Measurements from ENCODE around the gene TTLL8.

The TTLL8 gene

DNA sequence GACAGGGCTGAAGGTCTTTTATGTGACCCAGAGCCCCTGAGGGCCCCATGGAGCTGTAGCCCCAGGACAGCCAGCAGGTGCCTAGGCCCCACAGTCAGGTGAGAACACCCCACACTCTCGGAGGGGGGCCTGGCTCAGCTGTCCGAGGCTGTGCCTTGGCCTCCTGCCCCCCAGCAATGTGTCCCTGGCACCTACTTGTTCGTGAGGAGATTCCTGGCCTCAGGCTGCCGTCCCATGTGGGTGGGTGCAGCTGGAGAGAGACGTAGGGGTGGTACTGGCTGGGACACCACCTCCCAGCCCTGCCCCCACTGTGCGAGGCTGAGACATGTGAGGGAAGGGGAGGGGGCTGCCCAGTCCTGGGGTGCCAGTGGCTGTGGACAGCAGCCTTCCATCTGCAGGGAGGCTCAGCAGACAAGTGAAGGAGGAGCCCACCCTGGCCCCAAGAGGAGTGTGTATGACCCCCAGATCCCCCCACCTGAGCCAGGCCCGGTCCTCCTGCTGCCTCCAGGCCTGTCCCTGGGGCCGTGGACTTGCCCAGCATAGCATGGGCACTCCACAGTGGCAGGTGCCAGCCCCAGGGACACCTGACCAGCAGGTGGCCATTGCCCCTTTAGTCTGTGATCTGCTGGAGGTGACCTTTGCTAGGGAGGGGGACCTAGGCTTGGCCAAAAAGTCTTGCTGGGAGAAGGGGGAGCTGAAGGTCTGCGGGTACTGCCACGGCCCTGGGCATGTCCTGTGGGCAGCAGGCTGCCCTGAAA lies 62.6 kb downstream of the TTLL8 start:
- H3K4me3 ChIP-seq (ENCODE audit: low read depth, low read length) = no peak overlapping the region
- TF ChIP-seq, protein P1, sequence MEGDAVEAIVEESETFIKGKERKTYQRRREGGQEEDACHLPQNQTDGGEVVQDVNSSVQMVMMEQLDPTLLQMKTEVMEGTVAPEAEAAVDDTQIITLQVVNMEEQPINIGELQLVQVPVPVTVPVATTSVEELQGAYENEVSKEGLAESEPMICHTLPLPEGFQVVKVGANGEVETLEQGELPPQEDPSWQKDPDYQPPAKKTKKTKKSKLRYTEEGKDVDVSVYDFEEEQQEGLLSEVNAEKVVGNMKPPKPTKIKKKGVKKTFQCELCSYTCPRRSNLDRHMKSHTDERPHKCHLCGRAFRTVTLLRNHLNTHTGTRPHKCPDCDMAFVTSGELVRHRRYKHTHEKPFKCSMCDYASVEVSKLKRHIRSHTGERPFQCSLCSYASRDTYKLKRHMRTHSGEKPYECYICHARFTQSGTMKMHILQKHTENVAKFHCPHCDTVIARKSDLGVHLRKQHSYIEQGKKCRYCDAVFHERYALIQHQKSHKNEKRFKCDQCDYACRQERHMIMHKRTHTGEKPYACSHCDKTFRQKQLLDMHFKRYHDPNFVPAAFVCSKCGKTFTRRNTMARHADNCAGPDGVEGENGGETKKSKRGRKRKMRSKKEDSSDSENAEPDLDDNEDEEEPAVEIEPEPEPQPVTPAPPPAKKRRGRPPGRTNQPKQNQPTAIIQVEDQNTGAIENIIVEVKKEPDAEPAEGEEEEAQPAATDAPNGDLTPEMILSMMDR (IDR thresholded peaks at IDR 0.05; ENCODE audit: low read depth, low read length, missing control alignments) = no peak
- peaks cover 3% of the 10 kb centered on the region for H3K27me3 ChIP-seq (replicated peaks)
- H3K27ac ChIP-seq = no peak overlapping the region
- in situ Hi-C loops (cut with HindIII; ENCODE audit: low pct_ligation_motif_present, low sequenced_read_pairs) = no loop called here
- H3K36me3 ChIP-seq (replicated peaks) = no peaks in the 10 kb centered on the region
- no peak for DNase-seq

DNA sequence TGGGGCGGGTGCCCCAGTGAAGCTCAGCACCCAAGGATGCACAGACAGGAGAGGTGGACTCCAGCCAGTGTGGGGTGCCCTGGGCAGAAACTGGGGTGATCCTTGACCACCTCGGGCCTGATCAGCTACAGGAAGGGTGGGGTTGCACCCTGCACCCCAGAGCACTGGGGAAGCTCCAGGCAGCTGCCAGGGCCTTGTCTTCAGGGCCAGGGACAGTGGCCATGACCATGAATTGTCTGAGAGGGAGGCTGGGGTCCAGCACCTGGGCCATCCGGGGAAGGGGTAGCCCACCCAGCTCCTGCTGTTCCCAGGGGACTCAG lies 63.1 kb downstream of the TTLL8 start:
- Histone ChIP-seq H3K27me3 (replicated peaks) (peaks cover 3% of the 10 kb centered on the region), H3K27ac (no peak overlapping the region), H3K36me3 (replicated peaks) (no peaks in the 10 kb centered on the region), H3K4me3 (ENCODE audit: low read depth, low read length) (no peak overlapping the region)
- in situ Hi-C loops (cut with HindIII; ENCODE audit: low pct_ligation_motif_present, low sequenced_read_pairs) = no loop called here
- TF ChIP-seq, protein P1 (IDR thresholded peaks at IDR 0.05; ENCODE audit: low read depth, low read length, missing control alignments) = no peak
- no peak for DNase-seq

DNA sequence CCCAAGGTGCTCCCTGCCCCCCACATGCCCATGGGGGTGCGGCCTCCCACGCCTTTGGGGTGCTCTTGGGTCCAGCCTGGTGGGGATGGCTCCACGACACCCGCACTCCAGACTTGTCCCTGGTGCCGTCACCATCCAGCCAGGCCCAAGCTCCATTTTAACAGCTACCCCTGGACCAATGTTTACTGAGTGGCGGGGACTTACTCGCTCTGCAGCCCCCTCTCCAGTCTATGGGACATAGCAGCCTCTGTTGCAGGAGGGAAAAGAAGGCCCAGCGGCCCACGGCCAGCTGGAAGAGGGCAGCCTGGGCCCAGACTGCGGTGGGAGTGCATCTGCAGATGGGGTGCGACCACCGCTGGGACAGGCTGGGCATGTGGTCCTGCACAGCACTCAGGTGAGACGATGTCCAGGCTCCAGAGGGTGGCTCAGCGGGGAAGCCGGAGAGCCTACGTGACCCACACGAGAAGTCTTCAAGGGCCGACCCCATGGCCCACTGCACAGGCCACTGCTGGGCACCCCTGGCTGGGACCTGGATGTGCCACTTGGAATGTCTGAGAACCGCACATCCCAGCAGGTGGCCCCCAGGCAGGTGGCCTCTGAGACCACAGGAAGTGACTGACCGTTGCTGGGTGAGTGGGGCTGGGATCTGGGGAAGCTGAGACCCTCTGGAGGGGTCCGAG lies 63.6 kb downstream of the TTLL8 start:
- Histone ChIP-seq H3K4me3 (ENCODE audit: low read depth, low read length) (no peak overlapping the region), H3K27ac (no peak overlapping the region), H3K27me3 (replicated peaks) (no peaks in the 10 kb centered on the region), H3K36me3 (replicated peaks) (no peaks in the 10 kb centered on the region)
- TF ChIP-seq, protein P1 (IDR thresholded peaks at IDR 0.05; ENCODE audit: low read depth, low read length, missing control alignments) = no peak
- in situ Hi-C loops (cut with HindIII; ENCODE audit: low pct_ligation_motif_present, low sequenced_read_pairs) = no loop called here
- DNase-seq = no peak

DNA sequence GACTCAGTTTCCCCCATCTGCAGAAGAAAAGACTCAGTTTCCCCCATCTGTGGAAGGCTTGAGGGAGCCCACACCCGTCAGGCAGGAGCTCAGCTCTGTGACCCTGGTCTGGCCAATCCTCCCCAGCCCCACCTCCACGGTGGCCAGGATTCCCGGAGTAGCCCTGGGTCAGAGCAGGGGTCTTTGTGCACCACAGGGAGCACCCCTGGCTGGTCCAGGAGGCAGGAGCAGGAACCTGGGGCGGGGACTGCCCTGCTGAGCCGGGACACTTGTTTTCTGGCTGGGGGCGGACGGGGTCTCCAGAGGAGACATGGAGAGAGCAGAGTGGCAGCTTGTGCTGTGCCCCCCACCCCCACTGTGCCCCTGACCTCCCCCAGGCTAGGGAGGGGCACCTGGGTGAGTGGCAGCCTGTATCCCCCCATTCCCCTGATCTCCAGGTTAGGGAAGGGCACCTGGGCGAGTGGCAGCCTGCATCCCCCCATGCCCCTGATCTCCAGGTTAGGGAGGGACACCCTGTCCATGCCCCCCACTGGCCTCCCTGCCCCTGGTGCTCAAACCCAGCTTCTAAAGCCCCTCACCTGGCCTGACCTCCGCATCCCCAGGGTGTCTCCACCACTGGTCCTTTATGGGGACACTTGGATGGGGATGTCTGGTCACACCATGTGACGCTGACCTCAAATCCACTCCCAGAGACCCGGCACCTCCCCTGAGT lies 64.3 kb downstream of the TTLL8 start:
- no peak for DNase-seq
- Histone ChIP-seq H3K27ac (no peak overlapping the region), H3K4me3 (ENCODE audit: low read depth, low read length) (no peak overlapping the region), H3K27me3 (replicated peaks) (no peaks in the 10 kb centered on the region), H3K36me3 (replicated peaks) (no peaks in the 10 kb centered on the region)
- TF ChIP-seq, protein P1 (IDR thresholded peaks at IDR 0.05; ENCODE audit: low read depth, low read length, missing control alignments) = no peak
- in situ Hi-C loops (cut with HindIII; ENCODE audit: low pct_ligation_motif_present, low sequenced_read_pairs) = no loop called here

DNA sequence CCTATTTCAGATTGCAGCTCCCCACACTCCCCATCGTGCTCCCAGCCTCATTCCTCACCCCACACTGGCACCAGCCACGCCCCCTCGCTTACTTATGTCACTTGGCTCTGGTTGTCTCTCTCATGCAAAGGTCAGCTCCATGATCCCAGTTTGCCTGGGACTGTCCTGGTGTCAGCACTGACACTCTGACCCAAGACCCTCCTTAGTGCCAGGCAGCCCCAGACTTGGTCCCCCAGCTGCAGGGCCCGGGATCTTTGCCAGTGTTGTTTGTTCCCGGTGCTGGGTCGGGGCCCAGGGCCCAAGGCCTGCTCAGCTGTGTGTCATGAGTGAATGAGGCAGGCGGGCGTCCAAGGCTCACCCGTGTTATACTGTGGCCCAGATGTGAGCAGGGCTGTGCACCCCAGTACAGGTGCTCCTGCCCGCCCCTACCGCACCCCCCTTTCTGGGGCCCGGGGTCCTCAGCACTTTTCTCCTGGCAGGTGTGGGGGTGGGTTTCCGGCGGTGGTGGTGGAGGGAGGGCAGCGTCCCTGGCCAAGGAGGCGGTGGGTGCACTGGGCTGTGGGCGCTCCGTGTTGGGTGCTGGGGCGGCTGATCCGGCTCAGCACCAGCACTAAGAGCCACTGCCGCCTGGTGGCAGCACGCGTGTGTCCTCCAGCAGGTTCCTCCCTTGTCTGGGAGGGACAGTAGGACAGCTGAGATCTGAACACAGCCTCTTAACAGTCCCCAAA lies 65.0 kb downstream of the TTLL8 start:
- TF ChIP-seq, protein P1 (IDR thresholded peaks at IDR 0.05; ENCODE audit: low read depth, low read length, missing control alignments) = peak; percentile 84
- H3K36me3 ChIP-seq (replicated peaks) = no peaks in the 10 kb centered on the region
- peak; percentile 27 for DNase-seq
- H3K27me3 ChIP-seq (replicated peaks) = no peaks in the 10 kb centered on the region
- no peak overlapping the region for H3K27ac ChIP-seq
- no peak overlapping the region for H3K4me3 ChIP-seq (ENCODE audit: low read depth, low read length)
- in situ Hi-C loops (cut with HindIII; ENCODE audit: low pct_ligation_motif_present, low sequenced_read_pairs) = no loop called here
